Spinal cord (tissue), 10 donors: Measurements from ENCODE around the gene FAM72C. TPM values are rescaled to one million over a fixed set of nuclear protein-coding genes. Genes with fewer than 3 reads are reported as not detected.
"Not testable (repeated sequence)": the region's sequence is repeated elsewhere in the genome, so short reads cannot be mapped to it uniquely, and the experiment has no call there.

Source experiments
- DNase-seq, 6 donors: peaks; one replicate each; pipeline versions ENCODE4 v3.0.0 to v3.0.0-alpha.2; 2013 to 2015; ENCODE audit warnings: low spot score in 6 of 6, low read depth in 4 of 6
- H3K27ac ChIP-seq: one replicate; pipeline ENCODE4 v1.5.1; 2013; ENCODE audit warnings: low read depth, low read length, control low read depth
- H3K27me3 ChIP-seq: one replicate; pipeline ENCODE4 v1.6.1; 2013; ENCODE audit warnings: low read length; ENCODE audit not compliant: control insufficient read depth, insufficient read depth
- H3K36me3 ChIP-seq: one replicate; pipeline ENCODE4 v1.6.1; 2013; ENCODE audit warnings: low read length; ENCODE audit not compliant: control insufficient read depth, insufficient read depth
- H3K4me1 ChIP-seq: one replicate; pipeline ENCODE4 v1.6.1; 2013; ENCODE audit warnings: low read length; ENCODE audit not compliant: control insufficient read depth, insufficient read depth
- H3K4me3 ChIP-seq: one replicate; pipeline ENCODE4 v1.5.1; 2013; ENCODE audit warnings: low read depth, low read length, control low read depth
- H3K9me3 ChIP-seq: one replicate; pipeline ENCODE4 v1.6.1; 2013; ENCODE audit warnings: low read length; ENCODE audit not compliant: control insufficient read depth, insufficient read depth
- WGBS: methylation state at CpG from one replicate; pipeline ENCODE4 v1.1.5; 2013; ENCODE audit warnings: missing lambda C conversion rate; ENCODE audit not compliant: insufficient coverage; 5-methylcytosine and 5-hydroxymethylcytosine counted together
- long read RNA-seq, 4 donors: transcript quantifications; one replicate each; lab custom pipeline, GENCODE V29; 2026
- polyA plus RNA-seq, 2 donors: library from polyadenylated mRNA; unstranded; fragments of 120-200 nt; gene quantifications; one replicate each; pipeline ENCODE4 v1.2.1, GENCODE V29; 2013; ENCODE audit not compliant: insufficient read length in 2 of 2
- total RNA-seq, 2 donors: library from RNA; depleted of rRNA in 1 of 2; stranded (reverse); fragments of 120-200 nt in 1 of 2; fragments of >200 nt in 1 of 2; gene quantifications; one replicate each; pipeline versions ENCODE4 v1.2.3 to v1.2.4, GENCODE V29; 2013 to 2014
- donor health status: healthy.

The FAM72C gene
- total RNA-seq (1 to 10 TPM in 1 of 2 donors, under 1 TPM in 1; 0.40 to 1.2 TPM), polyA plus RNA-seq (1 to 10 TPM in 1 of 2 donors, under 1 TPM in 1; 0.38 to 1.9 TPM)
- long read RNA-seq, donor 1, partial matches to known transcripts = 0 of 1 reads
- long read RNA-seq, donor 1, other reads (novel, unspliced or antisense) = 0 of 1 reads
- long read RNA-seq, donor 2, partial matches to known transcripts = 17 of 17 reads
- long read RNA-seq, donor 2, other reads (novel, unspliced or antisense) = 0 of 17 reads
- long read RNA-seq, donor 3 = 0 reads
- long read RNA-seq, donor 4 = 0 reads

GRCh38 chr1:143971924-143972700 is at the start of gene FAM72C:
Gene FAM72C (minus strand): TSS chr1:143971986. CDS start chr1:143971141, 845 bp downstream.
- WGBS = no CpG with 5 or more reads among the region's 48 CpGs
- not testable (repeated sequence) for H3K27me3 ChIP-seq

GRCh38 chr1:144020001-144020738 is 48.4 kb upstream of the FAM72C start:
- H3K36me3 ChIP-seq, H3K4me3 ChIP-seq, H3K9me3 ChIP-seq, H3K4me1 ChIP-seq, DNase-seq, H3K27ac ChIP-seq, H3K27me3 ChIP-seq: not testable (repeated sequence)
- WGBS = no CpG with 5 or more reads among the region's 3 CpGs

More at GRCh38 chr1:143971924-143972700, at the start of gene FAM72C:
- not testable (repeated sequence) for H3K4me3 ChIP-seq, H3K9me3 ChIP-seq, H3K27ac ChIP-seq, H3K4me1 ChIP-seq, H3K36me3 ChIP-seq, DNase-seq

GRCh38 chr1:144019101-144019500 is 47.3 kb upstream of the FAM72C start:
- not testable (repeated sequence) for DNase-seq, H3K27ac ChIP-seq, H3K9me3 ChIP-seq, H3K4me3 ChIP-seq, H3K36me3 ChIP-seq, H3K4me1 ChIP-seq, H3K27me3 ChIP-seq
- no CpG with 5 or more reads among the region's 2 CpGs for WGBS

GRCh38 chr1:144015180-144015966 is 43.6 kb upstream of the FAM72C start:
- no CpG with 5 or more reads among the region's 8 CpGs for WGBS
- H3K27me3 ChIP-seq, H3K36me3 ChIP-seq, H3K4me3 ChIP-seq, H3K4me1 ChIP-seq, H3K9me3 ChIP-seq, H3K27ac ChIP-seq: not testable (repeated sequence)
- DNase-seq = peak in 1 of 6 donors; percentile 0

- no CpG with 5 or more reads among the region's 3 CpGs for WGBS
These were observed 42.7 kb upstream of the FAM72C start for GRCh38 chr1:144014528-144014927.

GRCh38 chr1:144014121-144014520 is 42.3 kb upstream of the FAM72C start:
- not testable (repeated sequence) for H3K4me1 ChIP-seq, H3K27me3 ChIP-seq, H3K27ac ChIP-seq, H3K9me3 ChIP-seq, DNase-seq, H3K4me3 ChIP-seq, H3K36me3 ChIP-seq
- no CpG with 5 or more reads among the region's 4 CpGs for WGBS

More at GRCh38 chr1:144014528-144014927, 42.7 kb upstream of the FAM72C start:
- DNase-seq, H3K27me3 ChIP-seq, H3K4me3 ChIP-seq, H3K4me1 ChIP-seq, H3K36me3 ChIP-seq, H3K9me3 ChIP-seq, H3K27ac ChIP-seq: not testable (repeated sequence)

- H3K4me3 ChIP-seq, DNase-seq, H3K36me3 ChIP-seq, H3K4me1 ChIP-seq, H3K27me3 ChIP-seq, H3K27ac ChIP-seq, H3K9me3 ChIP-seq: not testable (repeated sequence)
- WGBS = no CpG with 5 or more reads among the region's 4 CpGs
These were observed 40.5 kb upstream of the FAM72C start for GRCh38 chr1:144012168-144012733.

- not testable (repeated sequence) for H3K27ac ChIP-seq, H3K27me3 ChIP-seq, H3K4me1 ChIP-seq, H3K4me3 ChIP-seq, H3K36me3 ChIP-seq, DNase-seq, H3K9me3 ChIP-seq
- no CpG with 5 or more reads among the region's 3 CpGs for WGBS
These were observed 37.6 kb upstream of the FAM72C start for GRCh38 chr1:144009410-144009809.

- H3K4me3 ChIP-seq, H3K27ac ChIP-seq, H3K9me3 ChIP-seq, H3K4me1 ChIP-seq, DNase-seq, H3K27me3 ChIP-seq, H3K36me3 ChIP-seq: not testable (repeated sequence)
- WGBS = no CpG with 5 or more reads among the region's 1 CpG
These were observed 32.5 kb upstream of the FAM72C start for GRCh38 chr1:144004259-144004658.
